Measurements from ENCODE around the gene SLCO1B1. TPM values are rescaled to one million over a fixed set of nuclear protein-coding genes. Genes with fewer than 3 reads are reported as not detected.

Gene SLCO1B1
- total and polyA plus RNA-seq, 2 donors (not counting 1 experiment from before 2014, with no cell fraction given), result not detected

DNA sequence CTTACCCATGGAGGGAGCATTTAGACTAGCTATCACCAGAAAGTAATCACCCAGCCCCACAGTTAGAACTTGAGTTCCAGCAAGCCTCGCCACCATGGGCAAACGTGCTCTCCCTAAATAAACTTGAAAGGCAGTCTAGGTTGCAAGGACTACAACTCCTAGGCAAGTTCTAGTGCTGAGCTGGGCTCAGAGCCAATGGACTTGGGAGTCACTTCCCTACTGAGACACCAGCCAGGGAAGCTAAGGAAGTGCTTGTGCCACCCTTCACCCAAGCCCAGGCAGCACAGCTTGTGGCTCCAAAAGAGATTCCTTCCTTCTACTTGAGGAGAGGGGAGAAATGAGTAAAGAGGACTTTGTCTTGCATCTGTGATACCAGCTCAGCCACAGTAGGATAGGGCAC lies 145.8 kb downstream of the SLCO1B1 start:
- intact Hi-C loops (cut with micrococcal nuclease), result no loop called here
- H3K4me1 ChIP-seq (ENCODE audit: control insufficient read depth in 2 of 2, insufficient read depth in 2 of 2, low read length in 2 of 2), result no peaks in the 10 kb centered on the region
- Mint-ChIP-seq H3K4me1 (no peaks in the 10 kb centered on the region), H3K9me3 (ENCODE audit: insufficient read depth) (no peaks in the 10 kb centered on the region), H3K27ac (no peak overlapping the region), H3K4me3 (no peak overlapping the region), H3K27me3 (no peaks in the 10 kb centered on the region)
- H3K27me3 ChIP-seq (replicated peaks in 1 of 4; ENCODE audit: control extremely low read depth in 1 of 4, control insufficient read depth in 3 of 4, insufficient read depth in 4 of 4, low read length in 3 of 4), result no peaks in the 10 kb centered on the region
- peaks cover 0 to 6% (median 0%) of the 10 kb centered on the region in 3 donors for H3K9me3 ChIP-seq (ENCODE audit: control extremely low read depth in 1 of 3, control insufficient read depth in 2 of 3, insufficient read depth in 1 of 3, low read length in 2 of 3)
- H3K4me3 ChIP-seq (ENCODE audit: control extremely low read depth in 1 of 5, extremely low read depth in 1 of 5, insufficient read depth in 1 of 5, low read depth in 2 of 5, low read length in 4 of 5), result no peak overlapping the region
- H2AFZ ChIP-seq (ENCODE audit: insufficient read depth, low read depth, low read length, poor library complexity, severe bottlenecking), result no peak overlapping the region
- ChIA-PET POLR2A (no interaction called here), CTCF (no interaction called here)
- H4K20me1 ChIP-seq (ENCODE audit: control insufficient read depth, insufficient read depth, low read length, poor library complexity, severe bottlenecking), result no peaks in the 10 kb centered on the region
- no peak overlapping the region for H3K27ac ChIP-seq (ENCODE audit: low read length in 2 of 2)
- H3K36me3 ChIP-seq (replicated peaks in 1 of 2; ENCODE audit: control extremely low read depth in 1 of 2, control insufficient read depth in 1 of 2, extremely low read depth in 1 of 2, insufficient read depth in 2 of 2, low read length in 1 of 2), result no peaks in the 10 kb centered on the region
- ATAC-seq (ENCODE audit: low read depth) (no peak), DNase-seq (no peak)
- no peaks in the 10 kb centered on the region for H3K79me2 ChIP-seq (ENCODE audit: control insufficient read depth, insufficient read depth, low read length)
- TF ChIP-seq CTCF (IDR thresholded peaks at IDR 0.05) (no peak), EZH2 (IDR thresholded peaks at IDR 0.05; ENCODE audit: borderline replicate concordance, insufficient read depth, low read depth, low read length, poor library complexity, severe bottlenecking) (no peak)
- H3K4me2 ChIP-seq (replicated peaks; ENCODE audit: low read depth, low read length, poor library complexity, severe bottlenecking), result no peak overlapping the region
- no peak overlapping the region for H3K9ac ChIP-seq (ENCODE audit: low read length)
- WGBS (ENCODE audit: insufficient coverage), result 85% methylated on average over 2 of the region's 2 CpGs

Other genes starting within 250 kb of the SLCO1B1 start
- 0.17 TPM in 1 of 2 replicates, not detected in the other for gene SLCO1A2, start 203.7 kb downstream of the SLCO1B1 start, total RNA-seq
- gene SLCO1A2, start 203.7 kb downstream of the SLCO1B1 start, polyA plus RNA-seq, result not detected in 2 replicates
- not detected in 2 replicates for gene IAPP, start 241.7 kb downstream of the SLCO1B1 start, total RNA-seq
- gene IAPP, start 241.7 kb downstream of the SLCO1B1 start, polyA plus RNA-seq, result not detected in 2 replicates

Data from B cell (primary cell).